HepG2 (cell line): ENCODE measurements around the gene OTP. TPM values are rescaled to one million over a fixed set of nuclear protein-coding genes. Genes with fewer than 3 reads are reported as not detected.
A peak's percentile ranks its signal among the peaks of the same experiment; 100 is the strongest.

Experiments
- ATAC-seq: fragments of 200-7000 bp; cut with Tn5 transposase; 3 replicates; pipeline ENCODE4 v1.9.1; 2020; ENCODE audit warnings: mild to moderate bottlenecking, moderate library complexity
- Bru-seq: library from RNA; stranded (reverse); fragments of 400-500 nt; gene quantifications from one replicate; lab custom pipeline; 2021; lab: Mats Ljungman, UMichigan
- BruChase-seq, 2 experiments: library from RNA; stranded (reverse); fragments of 400-500 nt; gene quantifications; one replicate each; lab custom pipeline; 2021; lab: Mats Ljungman, UMichigan
- BruUV-seq: library from RNA; stranded (reverse); fragments of 400-500 nt; replicated peaks from 2 replicates; lab custom pipeline; 2021; lab: Mats Ljungman, UMichigan
- CTCF ChIA-PET: fragments of 300-600 bp; formaldehyde crosslinking; extraction: SDS; loops from one replicate; lab custom pipeline; 2021; ENCODE audit warnings: low total read pairs, inconsistent platforms, low intra/inter-chr PET ratio; lab: Yijun Ruan, JAX
- POLR2A ChIA-PET: fragments of 350-600 bp; sonication (Branson Sonifier 250); formaldehyde crosslinking; loops from one replicate; lab custom pipeline; 2020; ENCODE audit warnings: antibody characterized with exemption, inconsistent platforms; lab: Yijun Ruan, JAX
- DNase-seq: peaks from one replicate; pipeline ENCODE4 v3.0.0-alpha.2; 2015; ENCODE audit warnings: low spot score
- FAIRE-seq: peaks from 3 replicates; lab custom pipeline; 2011; peaks lifted over from hg19 to GRCh38; lab: Jason Lieb, UNC
- H2AFZ ChIP-seq: one replicate; pipeline ENCODE4 v1.6.1; 2011; ENCODE audit warnings: low read length, inconsistent platforms
- H3K27ac ChIP-seq: fragments of 300-600 bp; 3 replicates; pipeline ENCODE4 v1.8.0; 2011; ENCODE audit warnings: mixed run types, mild to moderate bottlenecking, mixed read lengths, low read length, inconsistent platforms; ENCODE audit not compliant: insufficient read depth; ENCODE audit errors: extremely low read length
- H3K27me3 ChIP-seq, 2 experiments: fragments of 200-600 bp in 1 of 2; 2 replicates in 1 of 2; 3 replicates in 1 of 2; pipeline versions ENCODE4 v1.6.0 to v1.8.0; 2011; ENCODE audit warnings: low read length in 2 of 2, mild to moderate bottlenecking in 2 of 2, moderate library complexity in 2 of 2, inconsistent platforms in 1 of 2; ENCODE audit not compliant: insufficient read depth in 2 of 2, control insufficient read depth in 1 of 2
- H3K36me3 ChIP-seq, 2 experiments: fragments of 200-600 bp in 1 of 2; replicated peaks in 1 of 2; 2 replicates in 1 of 2; 3 replicates in 1 of 2; pipeline versions ENCODE4 v1.5.1 to v1.8.0; 2011; ENCODE audit warnings: low read length in 2 of 2, inconsistent platforms in 1 of 2; ENCODE audit not compliant: insufficient read depth in 2 of 2, control insufficient read depth in 1 of 2
- H3K4me1 ChIP-seq: 2 replicates; pipeline ENCODE4 v1.5.1; 2012; ENCODE audit warnings: low read length, inconsistent platforms; ENCODE audit not compliant: insufficient read depth
- H3K4me2 ChIP-seq: 2 replicates; pipeline ENCODE4 v1.6.0; 2011; ENCODE audit warnings: low read depth, low read length, inconsistent platforms
- H3K4me3 ChIP-seq, 3 experiments: fragments of 200-600 bp in 1 of 3; sonication (generic), shearing (Covaris generic) in 1 of 3; replicated peaks in 1 of 3; 2 replicates each; pipeline ENCODE4 v1.5.1; 2011 to 2016; ENCODE audit warnings: low read length in 3 of 3, inconsistent platforms in 2 of 3, low read depth in 2 of 3, mild to moderate bottlenecking in 2 of 3, control low read depth in 1 of 3, mixed read lengths in 1 of 3; ENCODE audit not compliant: insufficient read depth in 1 of 3
- H3K79me2 ChIP-seq: one replicate; pipeline ENCODE4 v1.6.1; 2011; ENCODE audit warnings: low read length, inconsistent platforms; ENCODE audit not compliant: insufficient read depth
- H3K9ac ChIP-seq: 2 replicates; pipeline ENCODE4 v1.6.0; 2011; ENCODE audit warnings: mild to moderate bottlenecking, low read depth, low read length, inconsistent platforms; ENCODE audit not compliant: insufficient read depth
- H3K9me3 ChIP-seq: 2 replicates; pipeline ENCODE4 v1.5.1; 2012; ENCODE audit warnings: mild to moderate bottlenecking, low read length
- H4K20me1 ChIP-seq: 2 replicates; pipeline ENCODE4 v1.6.0; 2011; ENCODE audit warnings: inconsistent platforms, mild to moderate bottlenecking, low read length, moderate library complexity; ENCODE audit not compliant: insufficient read depth
- ARNT ChIP-seq: fragments of 450-650 bp; IDR thresholded peaks from 2 replicates; pipeline ENCODE4 v1.6.1; 2017
- CENPX ChIP-seq: sonication (generic); formaldehyde crosslinking; IDR thresholded peaks from 2 replicates; pipeline ENCODE4 v1.9.0; 2021; ENCODE audit warnings: mild to moderate bottlenecking, missing genetic modification reagents, moderate library complexity
- RELA ChIP-seq: sonication (generic); formaldehyde crosslinking; IDR thresholded peaks from 2 replicates; pipeline ENCODE4 v1.4.0; 2020; ENCODE audit warnings: missing genetic modification reagents
- ZNF605 ChIP-seq: sonication (generic); formaldehyde crosslinking; IDR thresholded peaks from 2 replicates; pipeline ENCODE4 v1.8.0; 2022; ENCODE audit warnings: mild to moderate bottlenecking, missing genetic modification reagents
- WGBS: methylation state at CpG from one replicate; pipeline ENCODE4 v1.1.6; 2017; ENCODE audit warnings: low lambda C conversion rate; 5-methylcytosine and 5-hydroxymethylcytosine counted together
- in situ Hi-C: cut with HindIII; loops from 2 replicates; pipeline ENCODE4 v1.10.0; 2017; ENCODE audit warnings: low pct_unique_long_range_greater_than_20kb; ENCODE audit not compliant: extremely low pct_ligation_motif_present
- intact Hi-C: fragments of 100-400 bp; cut with micrococcal nuclease; formaldehyde crosslinking; loops from one replicate; pipeline ENCODE4 v1.10.0; 2022; ENCODE audit not compliant: unreplicated experiment
- long read RNA-seq, 2 experiments: library from RNA in 1 of 2; library from polyadenylated mRNA in 1 of 2; stranded (forward) in 1 of 2; unstranded in 1 of 2; transcript quantifications; one replicate each; pipeline ENCODE4 v2.0.0, GENCODE V29; 2019 to 2022
- polyA minus RNA-seq, 3 experiments: library from RNA; depleted of rRNA, polyadenylated mRNA; stranded (reverse); fragments of >200 nt; gene quantifications; 2 replicates each; pipeline ENCODE4 v1.2.3, GENCODE V29; 2011; ENCODE audit warnings: low replicate concordance in 1 of 3
- polyA plus RNA-seq, 8 experiments: library from polyadenylated mRNA; depleted of rRNA in 3 of 8; stranded (reverse) in 7 of 8; unstranded in 1 of 8; fragments of >200 nt; fragmentation: Illumina TruSeq in 4 of 8; extraction: Trizol in 4 of 8; gene quantifications; 2 replicates each; pipeline versions ENCODE4 v1.2.1 to v1.2.3, GENCODE V29; 2011 to 2016; ENCODE audit warnings: low read depth in 4 of 8, missing spikeins in 1 of 8, mixed read lengths in 1 of 8; ENCODE audit not compliant: insufficient read depth in 1 of 8
- total RNA-seq, 5 experiments: library from RNA; depleted of rRNA; stranded (reverse); fragments of >200 nt; fragmentation: Illumina TruSeq; extraction: Trizol; gene quantifications; 2 replicates each; pipeline ENCODE4 v1.2.3, GENCODE V29; 2016; ENCODE audit warnings: low read depth in 1 of 5

Gene OTP
- total RNA-seq (2016; rRNA removed; fragmentation: Illumina TruSeq; extraction: Trizol) (not detected in 2 replicates), polyA plus RNA-seq (2011; rRNA removed) (not detected in 2 replicates), polyA minus RNA-seq (2011; rRNA and poly(A)+ RNA removed; ENCODE audit: low replicate concordance) (not detected in 2 replicates), Bru-seq, nascent RNA (not detected), BruChase-seq, experiment 1, labeled RNA remaining after a 6-hour chase (percentile 27 among the genes with signal in this experiment), BruChase-seq, experiment 2, labeled RNA remaining after a 2-hour chase (percentile 11 among the genes with signal in this experiment)
- total RNA-seq (2016; cell fraction: cytosol; rRNA removed; fragmentation: Illumina TruSeq; extraction: Trizol; ENCODE audit: low read depth): not detected in 2 replicates
- not detected in 2 replicates for total RNA-seq (2016; cell fraction: insoluble cytoplasmic fraction; rRNA removed; fragmentation: Illumina TruSeq; extraction: Trizol)
- total RNA-seq (2016; cell fraction: membrane; rRNA removed; fragmentation: Illumina TruSeq; extraction: Trizol): not detected in 2 replicates
- not detected in 2 replicates for total RNA-seq (2016; cell fraction: nucleus; rRNA removed; fragmentation: Illumina TruSeq; extraction: Trizol)
- polyA plus RNA-seq (2011; cell fraction: cytosol; rRNA removed): not detected in 2 replicates
- not detected in 2 replicates for polyA plus RNA-seq (2011; cell fraction: nucleus; rRNA removed)
- not detected in 2 replicates for polyA plus RNA-seq (2012)
- polyA plus RNA-seq (2016; cell fraction: cytosol; fragmentation: Illumina TruSeq; extraction: Trizol; ENCODE audit: low read depth): not detected in 2 replicates
- polyA plus RNA-seq (2016; cell fraction: insoluble cytoplasmic fraction; fragmentation: Illumina TruSeq; extraction: Trizol; ENCODE audit: low read depth): not detected in 2 replicates
- not detected in 2 replicates for polyA plus RNA-seq (2016; cell fraction: membrane; fragmentation: Illumina TruSeq; extraction: Trizol; ENCODE audit: low read depth)
- not detected in 2 replicates for polyA plus RNA-seq (2016; cell fraction: nucleus; fragmentation: Illumina TruSeq; extraction: Trizol; ENCODE audit: insufficient read depth, low read depth)
- not detected in 2 replicates for polyA minus RNA-seq (2011; cell fraction: cytosol; rRNA and poly(A)+ RNA removed)
- polyA minus RNA-seq (2011; cell fraction: nucleus; rRNA and poly(A)+ RNA removed): not detected in 2 replicates
- long read RNA-seq, experiment 1: 0 reads
- long read RNA-seq, experiment 2: 0 reads

DNA sequence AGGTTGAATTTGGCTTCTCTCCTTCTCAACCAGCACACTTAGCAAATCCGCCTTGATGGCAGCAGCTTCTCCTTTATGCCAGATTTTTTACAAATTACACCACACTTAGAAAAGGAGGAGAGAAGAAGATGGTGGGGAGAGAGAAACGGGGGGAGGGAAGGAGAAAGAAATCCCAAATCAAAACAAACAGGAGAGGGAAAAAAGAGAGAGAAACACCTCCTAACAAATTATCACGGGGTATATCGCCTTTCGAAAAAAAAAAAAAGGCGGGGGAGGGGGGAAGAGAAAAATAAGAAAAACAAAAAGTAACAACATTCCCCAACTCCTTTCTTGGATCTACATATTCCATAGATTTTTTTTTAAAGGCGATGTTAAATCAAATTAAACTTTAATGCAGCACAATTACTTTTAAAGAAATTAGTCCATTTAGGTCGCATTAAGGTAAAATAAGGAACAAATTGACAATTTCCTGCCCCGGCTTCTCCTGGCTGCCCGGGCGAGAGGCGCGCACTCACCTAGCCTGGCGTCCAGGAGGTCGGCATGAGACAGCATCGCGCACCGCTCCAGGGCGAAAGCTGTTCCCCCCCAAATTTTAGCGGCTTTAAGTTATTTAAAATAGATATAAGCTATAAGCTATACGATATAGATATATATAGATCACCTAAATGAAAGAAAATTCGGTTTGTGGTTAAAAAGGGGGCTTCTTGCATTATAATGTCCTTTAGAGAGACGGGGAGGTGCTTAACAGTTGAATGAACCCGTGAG is at the start of gene OTP:
Gene OTP (minus strand): TSS at position 716 of the 765 bp plus-strand sequence. CDS start 164 bp downstream, at position 552.
- WGBS: 55% methylated on average over 23 of the region's 24 CpGs
- Histone ChIP-seq H2AFZ (no peak within 1 kb of the TSS), H3K36me3 (no peaks in the 10 kb centered on the region), H3K9me3 (no peaks in the 10 kb centered on the region), H3K4me3 (no peak within 1 kb of the TSS), H4K20me1 (0 out of 2 replicates have a peak, but pooled peaks cover 3% of the 10 kb centered on the region), H3K4me1 (no peaks in the 10 kb centered on the region), H3K9ac (no peak within 1 kb of the TSS), H3K27me3 (peaks cover 3 to 71% of the 10 kb centered on the region in 2 experiments), H3K79me2 (no peaks in the 10 kb centered on the region), H3K4me2 (no peak within 1 kb of the TSS), H3K27ac (no peak within 1 kb of the TSS)
- ChIA-PET POLR2A (no interaction called here), CTCF (no interaction called here)
- TF ChIP-seq CENPX (CRISPR knock-in tag) (no peak), ARNT (no peak), ZNF605 (CRISPR knock-in tag) (no peak), RELA (CRISPR knock-in tag) (no peak)
- FAIRE-seq (no peak), ATAC-seq (no peak), DNase-seq (no peak)
- intact Hi-C loops (no loop called here), in situ Hi-C loops (loop anchor here (5.0 kb wide), 1 partner anchor 66 kb away; no protein-coding TSS in a partner anchor)
- no TSS peak for BruUV-seq
